GM12872 (cell line): ENCODE results near the gene FTO.

ENCODE experiments used
- CTCF ChIP-seq: IDR thresholded peaks from 3 replicates; pipeline ENCODE4 v1.5.1; 2011; ENCODE audit warnings: low read depth, mild to moderate bottlenecking, low read length, moderate library complexity; ENCODE audit not compliant: insufficient read depth

FTO gene

GRCh38 chr16:53967572-53967971 lies 263.6 kb downstream of the FTO start:
- TF ChIP-seq CTCF, result no peak

- no peak for TF ChIP-seq CTCF
Measured at GRCh38 chr16:53968454-53968853, 264.5 kb downstream of the FTO start.

GRCh38 chr16:53968896-53969295 lies 264.9 kb downstream of the FTO start:
- TF ChIP-seq CTCF, result no peak

GRCh38 chr16:53971616-53972015 lies 267.7 kb downstream of the FTO start:
- no peak for TF ChIP-seq CTCF

GRCh38 chr16:53973021-53973420 lies 269.1 kb downstream of the FTO start:
- TF ChIP-seq CTCF, result no peak

- TF ChIP-seq CTCF, result no peak
Measured at GRCh38 chr16:53974484-53975080, 270.6 kb downstream of the FTO start.

- TF ChIP-seq CTCF, result no peak
Measured at GRCh38 chr16:53980675-53981074, 276.7 kb downstream of the FTO start.

- TF ChIP-seq CTCF, result no peak
Measured at GRCh38 chr16:53982631-53983042, 278.7 kb downstream of the FTO start.
